ENCODE results near the gene CLEC4M.

CLEC4M gene, protein sequence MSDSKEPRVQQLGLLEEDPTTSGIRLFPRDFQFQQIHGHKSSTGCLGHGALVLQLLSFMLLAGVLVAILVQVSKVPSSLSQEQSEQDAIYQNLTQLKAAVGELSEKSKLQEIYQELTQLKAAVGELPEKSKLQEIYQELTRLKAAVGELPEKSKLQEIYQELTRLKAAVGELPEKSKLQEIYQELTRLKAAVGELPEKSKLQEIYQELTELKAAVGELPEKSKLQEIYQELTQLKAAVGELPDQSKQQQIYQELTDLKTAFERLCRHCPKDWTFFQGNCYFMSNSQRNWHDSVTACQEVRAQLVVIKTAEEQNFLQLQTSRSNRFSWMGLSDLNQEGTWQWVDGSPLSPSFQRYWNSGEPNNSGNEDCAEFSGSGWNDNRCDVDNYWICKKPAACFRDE

DNA sequence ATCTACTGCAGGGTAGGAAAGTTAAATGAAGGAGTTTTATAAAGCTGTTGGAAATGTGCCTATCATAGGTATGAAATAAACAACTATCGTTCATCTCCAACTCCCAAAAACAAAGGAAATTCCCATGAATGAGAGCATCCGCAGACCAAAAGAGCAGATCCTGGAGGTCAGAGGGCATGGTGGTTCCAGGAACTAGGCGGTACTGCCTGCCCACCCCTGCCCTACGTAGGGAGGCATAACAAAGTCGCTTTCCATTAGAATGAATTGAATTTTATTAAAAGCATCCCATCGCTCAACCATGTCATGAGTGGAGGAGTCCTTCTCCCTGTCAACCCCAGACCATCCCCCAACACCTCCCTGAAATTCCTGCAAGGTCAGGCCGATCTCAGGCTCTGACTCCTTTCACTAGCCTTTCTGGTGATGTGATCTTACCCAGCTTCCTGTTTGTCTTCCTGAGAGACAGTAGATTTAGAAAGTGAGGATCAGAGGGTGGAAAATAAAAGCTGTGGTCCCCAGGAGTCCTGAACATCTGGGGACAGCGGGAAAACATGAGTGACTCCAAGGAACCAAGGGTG is at the start of gene CLEC4M:
TSS of gene CLEC4M (plus strand) at position 525 of the 575 bp plus-strand sequence. CDS start at position 549, 24 bp downstream.
- no peak for DNase-seq (ENCODE audit: low read depth)

DNA sequence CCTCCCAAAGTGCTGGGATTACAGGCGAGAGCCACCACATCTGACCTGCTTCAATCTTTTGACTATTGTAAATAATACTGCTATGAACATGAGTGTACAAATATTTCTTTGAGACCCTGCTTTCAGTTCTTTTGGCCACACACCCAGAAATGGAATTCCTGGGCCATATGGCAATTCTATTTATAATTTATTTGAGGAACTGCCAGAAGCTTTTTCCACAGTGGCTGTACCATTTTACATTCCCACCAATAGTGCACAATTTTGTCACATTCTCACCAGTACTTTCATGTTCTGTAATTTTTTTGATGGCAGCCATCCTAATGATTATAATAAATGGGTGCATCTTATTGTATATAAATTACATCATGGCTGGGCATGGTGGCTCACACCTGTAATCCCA is 47.4 kb upstream of the CLEC4M start:
- DNase-seq (ENCODE audit: low read depth), result no peak

DNA sequence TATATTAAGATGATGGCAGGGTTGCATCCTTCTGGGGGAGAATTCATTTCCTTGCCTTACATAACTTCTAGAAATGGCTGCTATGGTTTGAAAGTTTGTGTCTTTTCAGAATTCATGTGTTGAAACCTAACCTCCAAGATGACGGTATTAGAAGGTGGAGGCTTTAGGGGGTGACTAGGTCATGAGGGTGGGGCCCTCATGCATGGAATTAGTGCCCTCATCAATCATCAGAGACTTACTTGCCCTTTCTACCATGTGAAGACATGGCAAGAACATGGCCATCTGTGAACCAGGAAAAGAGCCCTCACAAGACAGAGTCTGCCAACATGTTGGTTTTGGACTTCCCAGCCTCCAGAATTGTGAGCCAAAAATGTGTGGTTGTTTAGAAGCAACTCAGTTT is 46.3 kb upstream of the CLEC4M start:
- no peak for DNase-seq (ENCODE audit: low read depth)

GRCh38 chr19:7718668-7719067 is 44.4 kb upstream of the CLEC4M start:
- DNase-seq (ENCODE audit: low read depth), result no peak

DNA sequence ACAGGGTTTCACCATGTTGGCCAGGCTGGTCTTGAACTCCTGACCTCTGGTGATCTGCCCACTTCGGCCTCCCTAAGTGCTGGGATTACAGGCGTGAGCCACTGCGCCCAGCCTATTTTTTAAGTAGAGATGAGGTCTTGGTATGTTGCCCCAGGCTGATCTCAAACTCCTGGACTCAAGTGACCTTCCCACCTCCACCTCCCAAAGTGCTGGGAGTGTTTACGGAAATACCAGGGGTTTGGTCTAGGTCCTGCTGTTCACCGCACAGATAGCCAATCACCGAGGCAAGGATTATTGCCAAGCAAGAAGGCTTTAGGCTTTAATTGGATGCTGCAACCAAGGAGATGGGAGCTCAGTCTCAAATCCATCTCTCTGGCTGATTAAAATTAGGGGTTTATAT is 42.7 kb upstream of the CLEC4M start:
- no peak for DNase-seq (ENCODE audit: low read depth)

- no peak for DNase-seq (ENCODE audit: low read depth)
These were observed 40.8 kb upstream of the CLEC4M start for GRCh38 chr19:7722231-7722651.

DNA sequence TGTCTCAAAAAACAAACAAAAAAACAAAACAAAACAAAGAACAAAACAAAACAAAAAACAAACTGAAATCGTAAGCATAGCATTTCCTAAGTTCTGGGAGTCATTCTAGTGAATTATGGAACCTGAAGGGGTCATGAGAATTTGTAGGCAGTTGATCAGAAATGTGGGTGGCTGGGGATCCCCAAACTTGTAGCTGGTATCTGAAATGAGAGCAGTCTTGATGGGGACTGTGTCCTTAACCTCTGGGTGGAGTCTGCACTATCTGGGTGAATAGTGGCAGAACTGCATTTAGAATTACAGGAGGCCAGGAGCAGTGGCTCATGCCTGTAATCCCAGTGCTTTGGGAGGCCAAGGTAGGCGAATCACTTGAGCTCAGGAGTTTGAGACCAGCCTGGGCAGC is 37.3 kb upstream of the CLEC4M start:
- no peak for DNase-seq (ENCODE audit: low read depth)

- DNase-seq (ENCODE audit: low read depth), result no peak
These were observed 33.8 kb upstream of the CLEC4M start for GRCh38 chr19:7729211-7729610.

DNA sequence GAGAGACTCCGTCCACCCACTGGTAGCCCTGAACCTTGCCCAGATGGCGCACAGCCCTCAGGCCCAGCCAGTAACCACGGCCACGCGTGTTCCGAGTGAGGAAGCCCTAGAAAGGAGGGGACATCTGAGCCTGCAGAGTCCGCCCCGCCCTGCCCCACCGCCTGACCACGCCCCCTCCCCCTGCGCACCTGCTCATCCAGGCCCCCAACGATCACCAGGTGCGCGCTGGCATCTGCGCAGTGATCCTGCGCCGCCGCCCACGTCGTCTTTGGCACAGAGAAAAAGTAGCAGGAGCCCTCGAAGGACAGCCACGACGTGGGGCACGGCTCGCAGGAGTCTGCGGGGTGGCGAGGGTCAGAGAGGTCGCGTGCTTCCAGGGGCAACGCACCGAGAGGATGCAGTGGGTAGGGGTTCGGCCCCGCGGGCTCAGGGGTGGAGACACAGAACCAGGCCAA is 33.2 kb upstream of the CLEC4M start:
- no peak for DNase-seq (ENCODE audit: low read depth)

DNA sequence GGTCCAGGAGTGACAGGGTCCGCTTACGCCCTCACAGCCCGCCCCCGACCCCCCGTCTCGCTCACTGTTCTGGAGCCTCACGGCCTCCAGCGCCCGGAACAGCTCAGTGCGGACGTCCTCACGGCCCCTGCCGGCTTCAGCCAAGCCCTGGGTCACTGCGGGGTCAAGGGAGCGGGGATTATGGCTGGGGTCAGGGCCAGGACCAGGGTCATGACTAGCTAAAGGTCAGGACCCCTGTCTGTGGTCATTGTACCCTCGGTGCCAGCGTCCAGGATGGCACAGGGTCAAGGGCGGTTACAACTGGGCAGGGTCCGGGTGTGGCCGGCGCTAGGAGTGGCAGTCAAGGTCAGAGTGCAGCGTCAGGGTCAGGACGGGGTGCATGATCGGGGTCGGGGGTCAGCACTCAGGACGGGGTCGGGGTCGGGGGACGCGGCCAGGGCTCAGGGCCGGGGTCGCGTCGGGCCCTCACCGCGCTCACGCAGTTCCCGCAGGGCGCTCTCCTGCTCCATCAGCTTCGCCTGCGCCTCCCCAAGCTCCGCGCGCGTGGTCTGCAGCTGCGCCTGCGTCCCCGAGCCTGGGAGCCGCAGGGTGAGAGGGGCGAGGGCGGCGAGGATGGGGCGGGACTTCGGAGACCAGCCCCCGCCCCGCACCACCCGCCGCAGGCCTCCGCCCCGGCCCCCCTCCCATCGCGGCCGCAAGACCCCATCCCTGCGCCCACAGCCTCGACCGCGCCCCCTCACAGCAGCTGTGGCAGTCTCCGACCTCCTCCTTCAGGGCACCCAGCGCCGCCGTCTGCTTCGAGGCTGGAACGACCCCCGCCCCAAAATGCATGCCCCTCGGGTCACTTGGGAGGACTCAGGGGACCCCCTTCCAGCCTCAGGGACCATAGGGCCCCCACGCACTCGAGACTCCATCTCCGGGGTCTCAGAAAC is 32.5 kb upstream of the CLEC4M start:
- DNase-seq (ENCODE audit: low read depth), result no peak

GRCh38 chr19:7731218-7731595 is 31.8 kb upstream of the CLEC4M start:
- no peak for DNase-seq (ENCODE audit: low read depth)

GRCh38 chr19:7731615-7732014 is 31.4 kb upstream of the CLEC4M start:
- no peak for DNase-seq (ENCODE audit: low read depth)

- DNase-seq (ENCODE audit: low read depth), result no peak
These were observed 31.0 kb upstream of the CLEC4M start, which contains the start of gene CLEC4G for GRCh38 chr19:7732045-7732444. Gene CLEC4G (minus strand): TSS chr19:7732110. CDS start chr19:7732102, 8 bp downstream.

- DNase-seq (ENCODE audit: low read depth), result no peak
These were observed 29.7 kb upstream of the CLEC4M start for GRCh38 chr19:7733376-7733775.

DNA sequence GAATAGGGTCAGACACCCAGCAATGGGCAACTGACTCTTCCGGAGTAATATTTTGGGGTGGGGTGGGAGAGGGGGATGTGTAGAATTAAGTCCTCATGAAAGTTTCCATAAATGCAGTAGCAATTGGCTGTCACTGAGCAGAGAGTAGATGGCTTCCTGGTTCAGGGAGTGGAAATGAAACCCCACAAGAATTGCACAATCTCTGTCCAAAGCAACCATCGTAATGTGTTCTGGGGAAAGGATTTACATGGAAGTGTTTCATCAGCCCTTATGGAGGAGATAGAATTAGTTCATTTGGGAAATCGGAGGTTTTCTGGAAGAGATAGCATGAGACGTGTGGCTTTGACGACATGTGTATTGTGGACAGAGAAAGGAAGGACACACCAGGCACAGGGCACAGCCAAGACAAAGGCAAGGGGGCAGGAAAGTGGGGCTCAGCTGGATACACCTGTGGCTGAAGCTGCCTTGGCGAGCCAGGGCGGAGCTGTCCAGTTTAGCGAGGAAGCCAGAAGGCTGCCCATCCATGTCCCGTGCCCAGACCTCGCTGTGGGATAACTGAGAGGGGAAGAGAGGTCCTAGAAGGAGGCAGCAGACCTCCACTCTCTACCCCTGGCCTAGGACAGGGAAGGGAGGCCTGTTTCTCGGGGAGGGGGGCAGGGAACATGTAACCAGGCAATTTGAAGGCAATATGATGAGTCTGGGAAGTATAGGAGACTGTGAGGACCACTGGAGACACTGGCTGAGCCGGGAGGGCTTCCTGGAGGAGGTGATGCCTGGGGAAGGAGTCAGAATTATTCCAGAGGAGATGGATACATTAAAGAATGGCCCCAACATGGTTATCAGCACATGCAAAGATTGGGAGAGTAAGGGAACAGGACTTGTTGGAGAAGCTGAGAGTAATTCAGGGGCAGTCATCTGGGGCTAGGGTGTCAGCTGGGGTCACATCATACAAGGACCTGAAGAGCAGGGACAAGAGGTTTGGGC is 28.5 kb upstream of the CLEC4M start:
- DNase-seq (ENCODE audit: low read depth), result no peak

GRCh38 chr19:7736148-7736547 is 26.9 kb upstream of the CLEC4M start:
- DNase-seq (ENCODE audit: low read depth), result no peak

GRCh38 chr19:7737215-7737614 is 25.8 kb upstream of the CLEC4M start:
- no peak for DNase-seq (ENCODE audit: low read depth)

GRCh38 chr19:7738023-7738422 is 25.0 kb upstream of the CLEC4M start:
- no peak for DNase-seq (ENCODE audit: low read depth)

- no peak for DNase-seq (ENCODE audit: low read depth)
These were observed 23.8 kb upstream of the CLEC4M start for GRCh38 chr19:7739211-7739755.

DNA sequence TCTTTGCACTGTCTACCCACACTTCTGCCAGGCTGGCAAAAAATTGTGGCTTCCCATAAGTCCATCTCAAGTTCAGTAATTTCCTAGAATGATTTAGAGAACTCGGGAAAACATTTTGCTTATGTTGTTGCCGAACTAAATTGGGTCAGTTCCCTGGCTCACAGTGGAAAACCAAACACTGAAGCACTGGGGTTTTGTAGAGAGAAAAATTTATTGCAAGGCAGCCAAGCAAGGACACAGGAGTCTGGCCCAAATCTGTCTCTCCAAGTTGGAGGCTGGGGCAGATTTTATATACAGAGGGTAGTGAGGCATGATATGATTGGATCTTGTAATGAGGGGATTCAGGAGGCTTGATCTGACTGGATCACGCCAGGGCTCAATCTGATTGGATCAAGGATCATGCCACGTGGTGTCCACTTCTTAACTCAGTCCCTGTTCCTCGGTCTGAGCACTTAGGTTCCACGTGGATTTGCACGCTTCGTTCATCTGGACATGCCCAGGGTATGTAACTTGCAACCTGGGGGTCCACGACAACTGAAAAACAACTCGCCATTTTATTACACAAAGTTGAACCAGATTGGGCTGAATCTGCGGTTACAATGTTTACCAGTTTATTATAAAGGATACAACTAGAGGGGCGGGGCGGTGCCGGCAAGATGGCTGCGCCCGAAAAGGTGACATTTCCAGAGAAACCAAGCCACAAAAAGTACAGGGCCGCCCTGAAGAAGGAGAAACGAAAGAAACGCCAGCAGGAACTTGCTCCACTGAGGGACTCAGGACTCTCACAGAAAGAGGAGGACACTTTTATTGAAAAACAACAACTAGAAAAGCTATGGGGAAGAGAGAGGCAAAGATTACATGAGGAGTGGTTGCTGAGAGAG is 23.0 kb upstream of the CLEC4M start:
- no peak for DNase-seq (ENCODE audit: low read depth)

All from activated T-cell treated with anti-CD3 and anti-CD28 coated beads for 1 hour (primary cell).